ENCODE measurements around the gene NUP98.

Gene NUP98

DNA sequence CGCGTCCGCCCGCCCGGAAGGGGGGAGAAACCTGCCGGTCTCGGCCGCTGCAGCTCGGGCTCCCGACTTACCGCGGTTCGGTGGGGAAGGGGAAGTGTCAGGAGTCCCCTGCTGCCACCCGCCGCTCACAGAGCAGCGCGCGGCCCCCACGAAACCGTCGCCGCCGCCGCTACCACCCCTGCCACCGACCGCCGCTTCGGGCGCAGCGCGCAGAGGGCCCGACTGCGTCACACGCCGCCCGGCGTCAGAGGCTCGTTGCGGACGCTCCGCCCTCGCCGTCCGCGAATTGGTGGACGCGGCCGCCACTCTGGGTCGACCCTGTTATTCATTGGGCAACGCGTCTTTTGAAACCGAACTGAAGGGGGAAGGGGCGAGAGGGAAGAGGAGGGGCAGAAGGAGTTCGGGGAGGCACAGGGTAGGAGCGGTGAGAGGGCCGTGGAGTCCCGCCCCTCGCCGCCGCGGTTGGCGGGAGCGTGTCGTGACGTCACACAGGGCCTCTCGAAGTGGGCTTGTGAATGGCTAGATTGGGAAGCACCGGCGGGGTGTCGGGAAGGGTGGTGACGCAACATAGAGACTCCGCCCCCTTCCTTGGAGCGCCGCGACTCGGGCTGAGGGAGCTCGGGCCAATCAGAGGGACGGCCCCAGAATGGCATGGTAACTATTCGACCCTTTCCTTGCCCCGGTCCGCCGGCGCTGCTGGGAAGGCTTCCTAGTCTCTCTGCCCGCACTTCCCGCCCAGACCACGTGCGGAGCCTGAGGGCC, at the start of gene NUP98:
Gene NUP98 (minus strand): TSS at position 226 of the 762 bp plus-strand sequence. CDS start 15,437 bp downstream, outside the sequence.
- DNase-seq = peak; percentile 100

DNA sequence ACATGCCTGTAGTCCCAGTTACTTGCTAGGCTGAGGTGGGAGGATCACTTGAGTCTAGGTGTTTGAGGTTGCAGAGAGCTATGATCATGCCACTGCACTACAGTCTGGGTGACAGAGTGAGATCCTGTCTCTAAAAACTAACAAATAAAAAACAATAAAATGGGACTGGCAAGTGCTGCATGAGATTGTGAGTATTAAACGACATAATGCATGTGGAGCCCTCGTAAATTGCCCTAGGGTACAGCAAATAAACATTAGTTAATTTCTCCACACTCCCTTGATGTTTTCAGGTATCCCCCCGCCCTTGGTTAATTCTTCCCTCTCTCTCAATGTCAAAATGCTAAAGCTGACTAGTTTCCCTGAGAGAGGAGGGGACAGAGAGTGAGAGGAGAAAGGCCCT, 48.3 kb upstream of the NUP98 start:
- DNase-seq = no peak

DNA sequence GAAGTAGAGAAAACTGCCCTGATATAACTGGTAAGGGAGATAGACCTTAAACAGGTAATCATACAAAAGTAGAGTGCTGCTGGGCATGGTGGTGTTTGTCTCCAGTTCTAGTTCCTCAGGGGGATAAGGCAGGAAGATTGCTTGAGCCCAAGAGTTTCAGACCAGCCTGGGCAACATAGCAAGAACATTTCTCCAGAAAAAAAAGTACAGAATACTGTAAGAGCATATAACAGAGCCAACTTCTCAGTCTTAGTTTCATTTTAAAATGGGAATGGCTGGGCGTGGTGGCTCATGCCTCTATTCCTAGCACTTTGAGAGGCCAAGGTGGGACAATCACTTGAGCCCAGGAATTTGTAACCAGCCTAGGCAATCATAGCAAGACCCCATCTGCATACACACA, 47.9 kb upstream of the NUP98 start:
- DNase-seq = no peak

DNA sequence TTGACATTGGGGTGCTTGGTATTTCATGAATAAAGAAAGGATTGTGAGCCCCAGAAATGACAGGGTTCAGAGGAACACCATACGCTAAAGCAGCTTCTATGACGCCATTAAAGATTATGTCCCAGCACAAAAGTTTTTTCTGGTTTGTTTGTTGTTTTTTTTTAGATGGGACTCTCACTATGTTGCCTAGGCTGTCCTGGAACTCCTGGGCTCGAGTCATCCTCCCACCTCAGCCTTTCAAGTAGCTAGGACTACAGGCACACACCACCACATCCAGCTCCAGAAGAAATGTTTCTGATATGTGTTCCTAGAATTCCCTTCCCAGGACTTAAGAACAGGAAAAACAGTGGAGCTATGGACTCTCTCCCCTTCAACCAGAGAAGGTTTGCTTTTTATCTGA, 46.0 kb upstream of the NUP98 start:
- no peak for DNase-seq

DNA sequence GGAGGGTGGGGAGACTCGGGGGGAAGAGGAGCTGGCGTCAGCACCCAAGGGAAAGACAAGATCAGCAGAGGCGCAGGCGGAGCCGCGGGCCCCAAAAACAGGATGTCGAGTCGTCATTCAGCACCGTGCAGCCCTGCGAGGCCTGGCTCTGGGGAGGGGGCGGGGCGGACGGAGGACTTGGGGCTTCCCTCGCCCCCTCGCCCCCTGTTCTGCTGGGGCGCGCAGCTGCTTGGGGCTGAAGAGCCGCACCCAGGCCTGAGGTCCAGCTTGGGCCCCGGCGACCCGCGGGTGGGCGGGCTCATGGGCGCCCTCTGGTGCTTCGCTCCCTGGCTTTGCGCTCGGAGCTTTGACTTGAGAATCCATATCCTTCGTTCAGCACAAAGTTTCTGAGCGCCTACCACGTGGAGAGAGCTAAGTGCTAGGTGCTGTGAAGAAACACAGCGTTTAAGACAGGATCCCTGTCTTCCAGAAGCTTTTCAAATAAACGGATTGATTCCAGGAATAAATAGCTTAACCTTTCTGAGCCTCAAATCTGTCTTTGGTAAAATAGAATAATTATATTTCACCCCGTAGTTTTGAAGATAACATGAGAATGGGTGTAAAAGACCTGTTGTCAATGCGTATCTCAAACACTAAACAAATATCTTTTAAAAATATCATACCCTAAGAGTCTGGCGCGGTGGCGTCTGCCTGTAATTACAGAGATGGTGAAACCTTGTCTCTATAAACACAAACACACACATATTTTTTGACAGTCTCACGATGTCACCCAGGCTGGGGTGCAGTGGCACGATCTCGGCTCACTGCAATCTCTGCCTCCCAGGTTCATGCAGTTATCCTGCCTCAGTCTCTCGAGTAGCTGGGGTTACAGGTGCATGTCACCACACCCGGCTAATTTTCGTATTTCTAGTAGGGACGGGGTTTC, 44.3 kb upstream of the NUP98 start:
- peak; percentile 97 for DNase-seq

DNA sequence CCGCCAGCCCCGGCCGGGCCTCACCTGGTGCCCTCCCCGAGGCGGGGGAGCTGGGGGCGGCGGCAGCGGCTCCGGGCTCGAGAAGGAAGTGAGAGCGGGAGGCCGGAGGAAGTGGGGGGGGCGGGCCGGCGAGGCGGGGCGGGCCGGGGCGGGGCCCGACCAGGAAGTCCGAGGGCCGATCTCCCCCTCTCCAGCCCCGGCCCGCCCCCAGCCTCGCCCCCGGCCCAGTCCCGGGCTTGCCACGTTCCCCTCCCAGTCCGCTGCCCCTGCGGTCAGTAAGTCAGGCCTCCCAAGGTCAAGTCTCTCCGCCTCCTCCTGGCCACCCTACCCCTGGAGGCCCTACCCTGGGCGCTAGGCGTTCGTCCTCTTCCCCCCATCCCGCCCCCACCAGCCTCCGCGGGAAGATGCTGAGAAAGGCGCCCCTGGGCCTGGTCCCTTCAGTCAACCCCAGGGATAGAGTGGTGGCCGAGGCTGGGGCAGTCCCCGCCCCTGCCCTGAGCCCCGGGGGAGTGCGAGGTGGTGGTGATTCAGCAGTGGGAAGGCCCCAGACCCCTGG, 43.6 kb upstream of the NUP98 start, which contains the start of gene RHOG:
Gene RHOG (minus strand): TSS at position 90 of the 556 bp plus-strand sequence. CDS start 12,821 bp downstream, outside the sequence.
- peak; percentile 89 for DNase-seq

DNA sequence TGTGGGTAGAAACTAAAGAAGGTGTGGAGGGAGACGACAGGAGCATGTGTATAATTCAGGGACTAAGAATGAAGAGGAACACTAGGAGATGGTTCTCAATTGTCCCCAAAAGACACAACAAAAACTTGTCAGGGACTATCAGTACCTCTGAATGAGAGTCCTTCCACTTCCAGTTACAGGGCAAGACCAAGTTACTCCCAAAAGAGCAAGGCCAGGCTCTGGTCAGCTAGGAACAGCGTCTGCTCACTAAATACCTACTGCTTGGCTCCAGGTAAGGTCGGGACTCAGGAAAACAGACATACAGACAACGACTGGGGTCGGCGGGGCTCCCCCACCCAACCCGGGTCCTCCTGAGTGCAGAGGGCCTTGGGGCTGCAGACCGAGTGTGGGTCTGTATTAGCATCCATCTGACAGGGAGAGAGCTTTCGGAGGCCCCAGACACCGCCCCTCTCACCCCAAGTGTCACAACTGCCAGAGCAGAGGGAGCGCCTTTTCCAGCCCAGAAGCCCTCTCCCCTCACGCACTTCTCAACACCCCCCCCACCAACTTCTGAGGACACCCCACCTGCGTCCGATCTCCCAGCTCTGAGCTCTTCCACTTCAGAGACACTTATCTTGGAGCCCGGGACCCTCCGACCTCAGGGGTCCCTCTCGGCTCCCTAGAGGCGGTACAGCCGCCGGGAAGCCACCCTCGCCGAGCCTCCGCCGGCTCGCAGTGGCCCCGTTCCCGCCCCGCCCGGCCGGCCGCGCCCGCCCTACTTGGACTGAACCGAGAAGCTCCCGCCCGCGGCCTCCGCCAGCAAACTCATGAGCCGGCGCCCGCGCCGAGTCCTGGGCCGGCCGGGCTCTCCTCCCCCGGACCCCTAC, 42.9 kb upstream of the NUP98 start:
- DNase-seq = peak; percentile 81

DNA sequence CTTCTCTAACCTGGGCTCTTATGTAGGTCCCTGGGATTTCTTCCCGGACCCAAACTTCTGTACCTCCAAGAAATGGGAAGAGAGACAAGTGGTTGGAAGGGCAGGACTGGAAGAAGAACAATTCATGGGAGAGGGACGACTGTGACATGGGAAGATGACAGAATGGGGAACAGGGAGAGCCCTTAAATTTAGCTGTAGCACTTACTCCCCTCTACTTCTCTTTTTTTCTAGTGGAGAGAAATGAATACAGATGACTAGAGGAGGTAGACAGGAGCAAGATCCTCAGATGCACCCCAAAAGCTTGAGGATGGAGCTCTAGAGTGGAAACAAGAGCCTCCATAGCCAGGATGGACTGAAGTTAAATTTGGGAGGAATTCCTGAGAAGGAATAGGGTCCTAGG, 41.1 kb upstream of the NUP98 start:
- DNase-seq = no peak

DNA sequence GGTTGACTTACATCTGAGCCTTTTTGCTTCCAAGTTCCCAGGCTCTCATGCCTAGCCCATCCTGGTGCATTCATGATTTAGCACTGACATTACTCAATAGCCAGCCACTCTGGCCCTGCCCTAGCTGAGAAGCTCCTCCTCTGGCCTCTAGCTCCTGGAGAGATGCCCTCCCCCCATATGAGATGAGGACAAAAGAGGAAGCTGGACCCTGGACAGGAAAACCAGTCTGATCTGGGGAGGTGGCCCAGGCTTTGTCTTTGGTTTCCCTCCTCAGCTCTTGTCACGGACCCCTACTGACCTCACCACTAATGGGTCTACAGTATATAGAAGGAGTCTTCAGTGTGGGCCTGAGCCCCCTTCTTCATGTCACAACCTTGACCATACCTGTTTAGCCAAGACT, 40.4 kb upstream of the NUP98 start:
- no peak for DNase-seq

DNA sequence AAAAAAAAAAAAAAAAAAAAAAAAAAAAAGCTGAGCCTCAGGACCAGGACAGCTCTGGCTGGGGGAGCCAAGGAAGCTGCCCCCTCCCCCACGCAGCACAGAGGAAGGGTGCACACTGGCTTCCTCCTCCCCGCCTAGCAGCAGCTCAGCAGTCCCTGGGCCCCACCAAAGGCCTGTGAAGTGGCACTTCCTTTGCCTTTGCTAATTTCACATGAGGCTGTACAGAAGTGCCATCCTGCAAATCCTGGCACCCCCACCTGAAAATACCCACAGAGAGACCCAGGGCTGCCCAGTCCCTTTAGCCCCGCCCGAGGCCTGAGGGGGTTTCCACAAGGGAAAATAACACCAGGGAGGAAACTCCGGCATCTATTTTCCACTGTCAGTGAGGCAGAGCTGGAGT, 39.5 kb upstream of the NUP98 start:
- peak; percentile 82 for DNase-seq

DNA sequence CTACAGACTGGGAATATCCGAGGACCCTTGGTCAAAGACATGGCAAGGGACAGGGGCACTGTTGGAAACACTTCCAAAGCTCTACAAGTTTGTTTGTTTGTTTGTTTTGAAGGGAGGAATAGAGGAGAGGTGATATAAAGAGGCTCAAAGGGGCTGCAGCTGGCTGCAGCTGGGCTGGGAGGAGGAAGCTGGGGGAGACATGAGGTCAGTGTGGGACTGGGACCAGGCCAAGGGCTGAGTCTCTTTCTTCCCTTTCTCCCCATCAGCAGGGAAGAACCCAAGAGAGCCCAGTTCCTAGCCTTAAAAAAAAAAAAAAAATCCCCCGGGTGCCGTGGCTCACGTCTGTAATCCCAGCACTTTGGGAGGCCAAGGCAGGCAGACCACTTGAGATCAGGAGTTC, 38.4 kb upstream of the NUP98 start:
- DNase-seq = no peak

DNA sequence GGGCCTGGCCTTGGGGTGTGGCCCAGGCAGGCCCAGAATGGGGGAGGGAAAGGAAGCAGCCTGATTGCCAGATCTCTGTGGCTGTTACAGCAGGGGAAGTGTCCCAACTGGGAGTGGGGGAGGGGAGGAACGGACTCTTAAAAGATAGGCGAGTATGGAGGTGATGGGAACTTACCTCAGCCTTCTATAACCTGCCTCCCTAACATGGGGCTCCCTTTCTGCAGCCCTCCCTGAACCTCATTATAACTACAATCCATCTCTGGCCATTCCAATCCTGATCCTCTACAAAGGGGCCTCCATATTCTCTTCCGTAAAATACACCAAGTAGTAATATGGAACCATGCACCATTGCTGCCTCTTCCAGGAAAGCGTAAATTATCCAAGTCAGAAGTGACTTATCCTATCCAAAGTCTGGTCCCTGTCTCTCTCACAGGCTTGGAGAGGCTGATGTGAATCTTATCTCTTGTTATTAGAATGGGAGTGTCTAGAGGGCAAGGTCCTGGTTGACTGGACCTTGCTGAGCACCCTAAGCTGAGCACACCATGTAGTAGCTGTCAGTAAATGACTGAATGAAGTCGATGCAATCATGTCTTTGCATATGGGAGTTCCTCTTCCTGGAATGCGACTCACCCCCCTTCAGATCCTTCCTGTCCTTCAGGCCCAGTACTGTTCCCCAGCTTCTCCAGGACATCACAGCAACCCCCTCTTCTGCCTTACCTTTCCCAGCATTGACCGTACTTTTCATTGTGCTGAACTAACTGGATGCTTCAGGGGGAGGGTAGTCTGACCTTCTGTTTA, 37.5 kb upstream of the NUP98 start:
- DNase-seq = no peak

DNA sequence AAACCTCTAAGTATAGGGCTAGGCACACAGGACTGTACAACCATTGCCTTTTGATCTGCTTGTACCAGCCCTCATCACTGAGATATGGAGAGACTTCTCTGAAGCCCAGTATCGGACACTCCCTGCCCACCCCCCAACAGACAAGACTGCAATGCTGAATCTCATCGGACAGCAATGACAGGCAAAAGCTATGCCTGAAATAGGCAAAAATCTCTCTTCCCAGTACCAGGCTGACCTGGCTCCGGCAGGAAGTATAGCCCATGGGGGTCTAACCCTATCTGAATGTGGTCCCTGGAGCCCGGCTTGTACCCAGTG, 37.0 kb upstream of the NUP98 start:
- no peak for DNase-seq

DNA sequence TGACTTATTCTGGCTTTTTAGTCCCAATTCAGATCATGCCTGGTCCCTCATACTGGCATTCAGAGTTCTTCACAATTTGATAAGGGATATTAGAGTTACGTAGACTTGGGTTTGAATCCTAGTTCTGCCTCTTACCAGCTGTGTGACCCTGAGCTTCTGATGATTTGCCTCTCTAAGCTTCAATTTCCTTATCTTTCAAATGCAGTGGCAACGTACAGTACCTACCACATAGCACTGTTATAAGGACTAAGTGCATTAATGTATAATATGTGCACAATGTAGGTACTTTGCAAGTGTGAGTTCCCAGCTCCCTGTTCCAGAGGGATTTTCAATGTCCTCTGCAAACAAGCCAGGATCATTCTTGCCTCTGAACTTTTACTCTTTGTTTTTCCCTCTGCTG, 36.1 kb upstream of the NUP98 start:
- DNase-seq = no peak

DNA sequence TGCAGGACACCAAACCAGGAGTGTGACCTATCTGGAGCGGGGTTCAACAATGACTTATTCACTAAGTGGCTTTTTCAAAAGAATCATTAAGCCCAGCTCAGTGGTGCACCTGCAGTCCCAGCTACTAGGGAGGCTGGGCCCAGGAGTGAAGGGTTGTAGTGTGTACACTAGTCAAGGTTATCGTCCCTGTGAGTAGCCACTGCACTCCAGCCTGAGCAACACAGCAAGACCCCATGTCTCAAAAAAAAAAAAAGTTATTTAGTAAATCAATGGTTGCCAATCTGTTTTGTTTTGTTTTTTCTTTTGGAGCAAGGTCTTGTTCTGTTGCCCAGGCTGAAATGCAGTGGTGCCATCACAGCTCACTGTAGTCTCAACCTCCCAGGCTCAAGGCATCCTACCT, 35.5 kb upstream of the NUP98 start:
- DNase-seq = no peak

DNA sequence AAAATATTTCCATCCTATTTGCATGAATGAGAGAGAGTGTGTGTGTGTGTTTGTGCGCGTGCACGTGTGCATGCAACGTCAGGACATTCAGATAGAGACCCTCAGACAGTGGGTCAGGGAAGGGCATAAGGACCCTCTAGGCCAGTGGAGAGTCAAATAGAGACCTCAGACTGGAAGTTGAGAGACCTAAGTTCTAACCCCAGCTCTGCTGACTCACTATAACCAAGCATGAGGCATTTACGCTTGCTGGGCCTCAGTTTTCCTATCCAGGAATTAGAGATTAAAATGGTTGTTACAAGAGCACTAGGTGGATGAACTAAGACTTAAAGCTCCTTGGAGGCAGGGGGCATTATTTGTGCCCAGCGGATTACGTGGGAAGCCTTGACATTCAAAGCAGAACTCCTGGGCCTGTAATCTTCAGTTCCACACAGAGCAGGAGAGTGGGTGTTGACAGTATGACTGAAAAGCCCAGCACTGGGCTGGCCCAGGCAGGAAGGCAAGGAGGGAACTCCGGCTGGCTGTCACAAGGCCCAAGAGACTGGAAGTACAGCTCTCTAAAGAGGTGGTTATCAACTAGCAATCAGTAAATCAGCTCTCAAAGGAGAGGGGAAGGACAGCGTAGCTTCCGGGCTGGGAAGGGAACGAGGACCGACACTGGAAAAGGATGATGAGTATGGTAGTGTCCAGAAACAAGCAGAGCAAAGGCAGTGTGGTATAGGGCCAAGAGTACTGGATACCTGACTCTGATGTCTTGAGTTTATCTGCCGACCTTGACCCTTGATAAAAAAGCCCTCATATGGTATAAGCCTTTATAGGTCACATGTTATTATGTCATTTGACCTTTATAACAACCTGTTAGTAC, 34.3 kb upstream of the NUP98 start:
- DNase-seq = no peak

DNA sequence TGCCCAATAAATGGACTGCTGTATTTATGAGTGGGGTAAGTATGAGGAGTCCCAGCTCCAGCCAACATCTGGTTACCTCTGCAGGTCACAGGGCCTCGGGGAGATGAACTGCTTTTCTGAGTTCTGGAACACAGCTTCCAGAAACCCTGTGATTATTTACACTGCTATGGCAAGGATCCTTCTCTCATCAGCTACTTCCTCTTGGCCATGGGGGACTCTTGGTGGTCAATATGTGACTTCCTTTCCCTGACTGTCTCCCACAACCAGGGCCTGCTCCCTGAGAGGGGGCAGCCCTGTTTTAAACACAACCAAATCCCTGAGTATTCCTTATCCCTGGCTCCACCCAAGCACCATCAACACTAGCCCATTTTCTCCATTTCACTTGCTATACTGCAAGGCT, 33.4 kb upstream of the NUP98 start:
- no peak for DNase-seq

DNA sequence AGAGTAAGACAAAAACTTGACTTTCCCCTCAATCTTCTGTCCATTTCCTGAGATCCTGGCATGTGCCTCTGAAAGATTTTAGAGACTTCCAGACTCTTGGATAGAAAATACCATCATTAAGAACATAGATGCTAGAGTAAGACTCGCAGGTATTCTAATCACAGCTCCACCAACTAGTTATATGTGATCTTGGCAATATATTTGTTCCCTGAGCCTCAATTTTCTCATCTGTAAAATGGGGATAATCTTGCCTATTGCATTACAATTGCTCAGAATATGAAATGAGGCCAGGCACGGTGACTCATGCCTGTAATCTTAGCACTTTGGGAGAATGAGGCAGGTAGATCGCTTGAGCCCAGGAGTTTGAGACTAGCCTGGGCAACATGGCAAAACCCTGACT, 32.7 kb upstream of the NUP98 start:
- no peak for DNase-seq

DNA sequence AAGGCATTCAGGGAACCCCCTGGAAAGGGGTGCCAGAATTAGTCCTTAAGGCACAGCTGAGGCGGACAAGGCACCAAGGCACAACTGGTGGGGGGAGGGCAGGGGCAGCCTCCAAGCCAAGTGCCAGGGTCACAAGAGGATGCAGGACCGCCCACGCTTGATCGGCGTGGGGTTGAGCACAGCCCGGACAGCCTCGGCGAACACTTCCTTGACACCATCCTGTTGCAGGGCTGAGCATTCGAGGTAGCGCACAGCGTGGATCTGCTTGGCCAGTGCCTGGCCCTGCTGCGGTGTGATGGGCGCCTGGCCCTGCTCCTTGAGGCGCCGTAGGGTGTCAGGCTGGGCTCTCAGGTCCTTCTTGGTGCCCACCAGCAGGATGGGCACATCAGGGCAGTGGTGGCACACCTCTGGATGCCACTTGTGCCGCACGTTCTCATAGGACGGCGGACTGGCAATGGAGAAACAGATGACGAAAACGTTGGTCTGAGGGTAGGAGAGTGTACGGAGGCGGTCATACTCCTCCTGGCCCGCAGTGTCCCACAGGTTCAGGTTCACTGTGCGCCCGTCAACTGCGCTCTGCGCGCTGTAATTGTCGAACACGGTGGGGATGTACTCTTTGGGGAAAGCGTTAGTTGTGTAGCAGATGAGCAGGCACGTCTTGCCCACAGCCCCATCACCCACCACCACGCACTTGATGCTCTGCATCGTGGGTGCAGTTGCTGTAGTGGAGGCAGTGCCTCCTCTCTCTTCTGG, 30.3 kb upstream of the NUP98 start:
- DNase-seq = no peak

DNA sequence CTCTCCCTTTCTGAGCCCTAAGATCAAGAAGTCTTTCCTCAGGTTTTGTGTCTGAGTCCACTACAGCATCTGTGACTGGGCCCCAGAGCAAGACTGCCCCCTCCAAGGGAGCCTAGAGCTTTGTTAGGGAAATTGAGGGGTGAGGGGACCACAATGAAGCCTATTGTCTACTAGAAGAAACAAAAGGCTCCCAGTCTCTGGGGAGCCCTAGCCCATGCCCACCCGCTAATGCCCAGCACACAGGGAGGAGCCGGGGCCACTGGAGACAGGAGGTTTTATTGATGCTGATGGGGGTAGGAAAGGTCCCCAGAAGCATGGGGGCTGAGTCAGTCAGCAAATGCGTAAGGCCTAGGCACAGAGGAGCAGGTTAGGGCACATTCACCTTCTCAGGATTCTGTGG, 29.4 kb upstream of the NUP98 start:
- no peak for DNase-seq

Data from activated effector memory CD4-positive, alpha-beta T cell treated with anti-CD3 and anti-CD28 coated beads, Interleukin-2, amount 50 U/mL, for 16 hours (primary cell).